Measurements from ENCODE around the gene ABCA4.

Gene ABCA4

GRCh38 chr1:94124538-94124937 is 3.6 kb upstream of the ABCA4 start:
- Histone ChIP-seq H3K36me3 (ENCODE audit: control insufficient read depth in 2 of 2, insufficient read depth in 2 of 2, low read length in 2 of 2) (no peaks in the 10 kb centered on the region), H3K27me3 (ENCODE audit: control insufficient read depth in 2 of 2, insufficient read depth in 2 of 2, low read length in 2 of 2) (no peaks in the 10 kb centered on the region), H3K4me1 (ENCODE audit: control insufficient read depth in 2 of 2, insufficient read depth in 2 of 2, low read length in 2 of 2) (no peaks in the 10 kb centered on the region), H3K9me3 (ENCODE audit: control insufficient read depth in 2 of 2, low read length in 2 of 2) (no peaks in the 10 kb centered on the region), H3K27ac (ENCODE audit: low read depth in 2 of 2, low read length in 2 of 2) (no peak overlapping the region), H3K4me3 (ENCODE audit: low read length in 2 of 2) (no peak overlapping the region), H3K9ac (ENCODE audit: low read depth in 1 of 2, low read length in 2 of 2) (no peak overlapping the region)

GRCh38 chr1:94122201-94122970 is 1.4 kb upstream of the ABCA4 start:
- Histone ChIP-seq H3K9me3 (ENCODE audit: control insufficient read depth in 2 of 2, low read length in 2 of 2) (no peaks in the 10 kb centered on the region), H3K9ac (ENCODE audit: low read depth in 1 of 2, low read length in 2 of 2) (no peak overlapping the region)

DNA sequence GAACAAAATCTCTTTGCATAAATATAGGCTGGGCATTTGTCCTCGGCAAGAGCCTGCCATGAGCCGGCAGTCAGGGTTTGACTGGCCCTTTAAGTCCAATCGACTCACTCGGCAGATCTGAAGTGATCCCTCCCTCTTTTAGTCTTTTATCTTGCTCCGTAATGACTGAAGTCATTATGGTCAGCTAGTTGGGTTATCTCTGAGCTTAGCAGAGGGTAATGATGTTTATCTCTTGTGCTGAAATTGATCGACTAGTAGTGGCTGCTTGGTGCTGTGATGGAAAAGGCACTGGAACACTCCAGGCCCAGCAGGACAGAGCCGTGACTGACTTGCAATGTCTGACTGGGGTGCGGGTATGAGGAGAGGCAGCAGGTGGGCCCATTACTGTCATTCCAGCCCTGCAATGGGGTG is 468 bp upstream of the ABCA4 start:
- H3K36me3 ChIP-seq (ENCODE audit: control insufficient read depth in 2 of 2, insufficient read depth in 2 of 2, low read length in 2 of 2): no peaks in the 10 kb centered on the region
- H3K9me3 ChIP-seq (ENCODE audit: control insufficient read depth in 2 of 2, low read length in 2 of 2): no peaks in the 10 kb centered on the region
- H3K27ac ChIP-seq (ENCODE audit: low read depth in 2 of 2, low read length in 2 of 2): no peak overlapping the region
- no peaks in the 10 kb centered on the region for H3K27me3 ChIP-seq (ENCODE audit: control insufficient read depth in 2 of 2, insufficient read depth in 2 of 2, low read length in 2 of 2)
- no peaks in the 10 kb centered on the region for H3K4me1 ChIP-seq (ENCODE audit: control insufficient read depth in 2 of 2, insufficient read depth in 2 of 2, low read length in 2 of 2)
- no peak overlapping the region for H3K9ac ChIP-seq (ENCODE audit: low read depth in 1 of 2, low read length in 2 of 2)
- no peak overlapping the region for H3K4me3 ChIP-seq (ENCODE audit: low read length in 2 of 2)

More at GRCh38 chr1:94122201-94122970, 1.4 kb upstream of the ABCA4 start:
- Histone ChIP-seq H3K27me3 (ENCODE audit: control insufficient read depth in 2 of 2, insufficient read depth in 2 of 2, low read length in 2 of 2) (no peaks in the 10 kb centered on the region), H3K4me1 (ENCODE audit: control insufficient read depth in 2 of 2, insufficient read depth in 2 of 2, low read length in 2 of 2) (no peaks in the 10 kb centered on the region), H3K4me3 (ENCODE audit: low read length in 2 of 2) (no peak overlapping the region), H3K36me3 (ENCODE audit: control insufficient read depth in 2 of 2, insufficient read depth in 2 of 2, low read length in 2 of 2) (no peaks in the 10 kb centered on the region), H3K27ac (ENCODE audit: low read depth in 2 of 2, low read length in 2 of 2) (no peak overlapping the region)

- H3K4me1 ChIP-seq (ENCODE audit: control insufficient read depth in 2 of 2, insufficient read depth in 2 of 2, low read length in 2 of 2): no peaks in the 10 kb centered on the region
- H3K27me3 ChIP-seq (ENCODE audit: control insufficient read depth in 2 of 2, insufficient read depth in 2 of 2, low read length in 2 of 2): no peaks in the 10 kb centered on the region
- no peak overlapping the region for H3K4me3 ChIP-seq (ENCODE audit: low read length in 2 of 2)
- no peak overlapping the region for H3K27ac ChIP-seq (ENCODE audit: low read depth in 2 of 2, low read length in 2 of 2)
- H3K36me3 ChIP-seq (ENCODE audit: control insufficient read depth in 2 of 2, insufficient read depth in 2 of 2, low read length in 2 of 2): no peaks in the 10 kb centered on the region
- no peaks in the 10 kb centered on the region for H3K9me3 ChIP-seq (ENCODE audit: control insufficient read depth in 2 of 2, low read length in 2 of 2)
- no peak overlapping the region for H3K9ac ChIP-seq (ENCODE audit: low read depth in 1 of 2, low read length in 2 of 2)
Observed at GRCh38 chr1:94120570-94120901, 412 bp downstream of the ABCA4 start.

GRCh38 chr1:94119796-94120569 is 965 bp downstream of the ABCA4 start:
- no peak overlapping the region for H3K27ac ChIP-seq (ENCODE audit: low read depth in 2 of 2, low read length in 2 of 2)
- no peak overlapping the region for H3K4me3 ChIP-seq (ENCODE audit: low read length in 2 of 2)
- H3K4me1 ChIP-seq (ENCODE audit: control insufficient read depth in 2 of 2, insufficient read depth in 2 of 2, low read length in 2 of 2): no peaks in the 10 kb centered on the region
- H3K9me3 ChIP-seq (ENCODE audit: control insufficient read depth in 2 of 2, low read length in 2 of 2): no peaks in the 10 kb centered on the region
- no peaks in the 10 kb centered on the region for H3K36me3 ChIP-seq (ENCODE audit: control insufficient read depth in 2 of 2, insufficient read depth in 2 of 2, low read length in 2 of 2)
- no peak overlapping the region for H3K9ac ChIP-seq (ENCODE audit: low read depth in 1 of 2, low read length in 2 of 2)
- no peaks in the 10 kb centered on the region for H3K27me3 ChIP-seq (ENCODE audit: control insufficient read depth in 2 of 2, insufficient read depth in 2 of 2, low read length in 2 of 2)

DNA sequence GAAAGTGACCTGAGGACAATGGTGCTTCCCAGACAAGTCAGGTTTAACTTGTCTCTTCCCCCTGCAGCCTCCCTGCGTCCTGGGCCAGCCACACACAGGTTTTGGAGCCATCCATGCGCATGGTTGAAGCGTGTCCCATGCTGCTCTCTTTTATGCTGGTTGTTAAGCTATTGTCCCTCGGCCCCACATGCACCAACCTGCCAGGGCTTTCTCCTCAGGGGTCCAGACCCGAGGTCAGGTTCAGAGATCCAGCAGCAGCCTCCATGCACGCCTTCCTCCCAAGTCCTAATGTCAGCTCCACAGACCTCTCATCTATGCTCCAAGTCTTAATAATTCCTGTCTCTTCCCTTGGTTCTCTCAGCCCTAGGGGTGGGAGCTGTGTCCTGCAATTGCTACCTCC is 1.6 kb downstream of the ABCA4 start:
- Histone ChIP-seq H3K9ac (ENCODE audit: low read depth in 1 of 2, low read length in 2 of 2) (no peak overlapping the region), H3K27ac (ENCODE audit: low read depth in 2 of 2, low read length in 2 of 2) (no peak overlapping the region), H3K27me3 (ENCODE audit: control insufficient read depth in 2 of 2, insufficient read depth in 2 of 2, low read length in 2 of 2) (no peaks in the 10 kb centered on the region), H3K9me3 (ENCODE audit: control insufficient read depth in 2 of 2, low read length in 2 of 2) (no peaks in the 10 kb centered on the region), H3K36me3 (ENCODE audit: control insufficient read depth in 2 of 2, insufficient read depth in 2 of 2, low read length in 2 of 2) (no peaks in the 10 kb centered on the region), H3K4me1 (ENCODE audit: control insufficient read depth in 2 of 2, insufficient read depth in 2 of 2, low read length in 2 of 2) (no peaks in the 10 kb centered on the region), H3K4me3 (ENCODE audit: low read length in 2 of 2) (no peak overlapping the region)

GRCh38 chr1:94118471-94118870 is 2.5 kb downstream of the ABCA4 start:
- no peak overlapping the region for H3K4me3 ChIP-seq (ENCODE audit: low read length in 2 of 2)
- H3K4me1 ChIP-seq (ENCODE audit: control insufficient read depth in 2 of 2, insufficient read depth in 2 of 2, low read length in 2 of 2): no peaks in the 10 kb centered on the region
- H3K9me3 ChIP-seq (ENCODE audit: control insufficient read depth in 2 of 2, low read length in 2 of 2): no peaks in the 10 kb centered on the region
- H3K9ac ChIP-seq (ENCODE audit: low read depth in 1 of 2, low read length in 2 of 2): no peak overlapping the region
- H3K36me3 ChIP-seq (ENCODE audit: control insufficient read depth in 2 of 2, insufficient read depth in 2 of 2, low read length in 2 of 2): no peaks in the 10 kb centered on the region
- no peak overlapping the region for H3K27ac ChIP-seq (ENCODE audit: low read depth in 2 of 2, low read length in 2 of 2)
- no peaks in the 10 kb centered on the region for H3K27me3 ChIP-seq (ENCODE audit: control insufficient read depth in 2 of 2, insufficient read depth in 2 of 2, low read length in 2 of 2)

DNA sequence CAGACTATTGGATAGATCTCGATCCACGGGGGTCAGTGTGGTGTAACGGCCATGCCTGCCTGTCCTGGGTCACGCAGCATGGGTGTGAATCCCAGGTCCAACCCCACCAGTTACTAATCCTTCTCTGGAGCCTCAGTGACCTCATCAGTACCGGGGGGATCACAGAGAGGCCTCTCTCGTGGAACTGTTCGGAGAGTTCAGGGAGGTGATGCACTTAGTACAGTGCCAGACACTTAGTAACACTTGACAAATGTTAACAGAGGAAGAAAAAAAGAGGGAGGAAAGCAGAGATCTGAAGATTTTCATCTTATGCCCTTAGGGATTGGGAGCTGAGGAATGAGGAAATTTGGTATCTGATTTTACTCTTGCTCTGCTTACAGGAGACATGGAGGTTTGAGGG is 2.9 kb downstream of the ABCA4 start:
- no peaks in the 10 kb centered on the region for H3K36me3 ChIP-seq (ENCODE audit: control insufficient read depth in 2 of 2, insufficient read depth in 2 of 2, low read length in 2 of 2)
- no peaks in the 10 kb centered on the region for H3K4me1 ChIP-seq (ENCODE audit: control insufficient read depth in 2 of 2, insufficient read depth in 2 of 2, low read length in 2 of 2)
- no peak overlapping the region for H3K4me3 ChIP-seq (ENCODE audit: low read length in 2 of 2)
- no peak overlapping the region for H3K27ac ChIP-seq (ENCODE audit: low read depth in 2 of 2, low read length in 2 of 2)
- H3K9ac ChIP-seq (ENCODE audit: low read depth in 1 of 2, low read length in 2 of 2): no peak overlapping the region
- no peaks in the 10 kb centered on the region for H3K9me3 ChIP-seq (ENCODE audit: control insufficient read depth in 2 of 2, low read length in 2 of 2)
- H3K27me3 ChIP-seq (ENCODE audit: control insufficient read depth in 2 of 2, insufficient read depth in 2 of 2, low read length in 2 of 2): no peaks in the 10 kb centered on the region

- Histone ChIP-seq H3K27ac (ENCODE audit: low read depth in 2 of 2, low read length in 2 of 2) (no peak overlapping the region), H3K36me3 (ENCODE audit: control insufficient read depth in 2 of 2, insufficient read depth in 2 of 2, low read length in 2 of 2) (no peaks in the 10 kb centered on the region)
Observed at GRCh38 chr1:94117259-94117851, 3.6 kb downstream of the ABCA4 start.

DNA sequence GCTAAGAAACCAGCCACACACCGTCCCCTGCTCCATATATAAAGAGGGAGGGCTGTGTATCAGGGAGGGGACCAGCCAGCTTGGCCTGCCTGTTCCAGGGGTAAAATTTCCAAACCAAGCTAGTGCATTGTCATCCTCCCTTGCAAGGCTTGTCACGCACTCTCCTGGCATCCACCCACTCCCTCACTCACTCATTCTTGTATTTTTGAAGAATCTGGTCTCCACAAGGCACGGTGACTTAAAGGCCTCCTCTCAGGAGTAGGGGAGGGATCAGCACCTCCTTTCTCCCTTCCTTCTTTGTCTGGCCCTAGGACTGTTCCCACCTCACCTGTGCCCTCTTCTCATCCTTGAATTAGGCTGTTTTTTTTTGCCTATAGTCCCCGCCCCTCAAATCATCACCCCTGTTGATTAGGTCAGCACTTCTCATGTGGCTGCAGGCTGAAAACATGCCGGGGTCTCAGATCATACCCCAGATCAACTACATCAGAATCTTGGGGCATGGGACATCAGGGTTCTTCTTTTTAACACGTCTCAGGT is 5.0 kb downstream of the ABCA4 start:
- Histone ChIP-seq H3K27me3 (ENCODE audit: control insufficient read depth in 2 of 2, insufficient read depth in 2 of 2, low read length in 2 of 2) (no peaks in the 10 kb centered on the region), H3K4me3 (ENCODE audit: low read length in 2 of 2) (no peak overlapping the region), H3K4me1 (ENCODE audit: control insufficient read depth in 2 of 2, insufficient read depth in 2 of 2, low read length in 2 of 2) (no peaks in the 10 kb centered on the region), H3K27ac (ENCODE audit: low read depth in 2 of 2, low read length in 2 of 2) (no peak overlapping the region), H3K9me3 (ENCODE audit: control insufficient read depth in 2 of 2, low read length in 2 of 2) (no peaks in the 10 kb centered on the region), H3K9ac (ENCODE audit: low read depth in 1 of 2, low read length in 2 of 2) (no peak overlapping the region), H3K36me3 (ENCODE audit: control insufficient read depth in 2 of 2, insufficient read depth in 2 of 2, low read length in 2 of 2) (no peaks in the 10 kb centered on the region)

More at GRCh38 chr1:94117259-94117851, 3.6 kb downstream of the ABCA4 start:
- Histone ChIP-seq H3K9me3 (ENCODE audit: control insufficient read depth in 2 of 2, low read length in 2 of 2) (no peaks in the 10 kb centered on the region), H3K27me3 (ENCODE audit: control insufficient read depth in 2 of 2, insufficient read depth in 2 of 2, low read length in 2 of 2) (no peaks in the 10 kb centered on the region), H3K4me1 (ENCODE audit: control insufficient read depth in 2 of 2, insufficient read depth in 2 of 2, low read length in 2 of 2) (no peaks in the 10 kb centered on the region), H3K4me3 (ENCODE audit: low read length in 2 of 2) (no peak overlapping the region), H3K9ac (ENCODE audit: low read depth in 1 of 2, low read length in 2 of 2) (no peak overlapping the region)
